Hematopoietic multipotent progenitor cell treated with erythropoietin and hydrocortisone succinate and interleukin-3 and kit ligand, for 17 days (in vitro differentiated cells): ENCODE measurements around the gene KRTAP5-5.
"Not testable (repeated sequence)": the region's sequence is repeated elsewhere in the genome, so short reads cannot be mapped to it uniquely, and the experiment has no call there.

Source experiments
- DNase-seq: peaks from one replicate; pipeline ENCODE4 v3.0.0-alpha.2; 2015; ENCODE audit warnings: low spot score

The KRTAP5-5 gene

GRCh38 chr11:1656670-1657069 lies 27.1 kb downstream of the KRTAP5-5 start:
- no peak for DNase-seq

GRCh38 chr11:1659506-1659905 lies 29.9 kb downstream of the KRTAP5-5 start:
- DNase-seq: no peak

- DNase-seq: no peak
Measured at GRCh38 chr11:1660111-1660867, 30.7 kb downstream of the KRTAP5-5 start.

DNA sequence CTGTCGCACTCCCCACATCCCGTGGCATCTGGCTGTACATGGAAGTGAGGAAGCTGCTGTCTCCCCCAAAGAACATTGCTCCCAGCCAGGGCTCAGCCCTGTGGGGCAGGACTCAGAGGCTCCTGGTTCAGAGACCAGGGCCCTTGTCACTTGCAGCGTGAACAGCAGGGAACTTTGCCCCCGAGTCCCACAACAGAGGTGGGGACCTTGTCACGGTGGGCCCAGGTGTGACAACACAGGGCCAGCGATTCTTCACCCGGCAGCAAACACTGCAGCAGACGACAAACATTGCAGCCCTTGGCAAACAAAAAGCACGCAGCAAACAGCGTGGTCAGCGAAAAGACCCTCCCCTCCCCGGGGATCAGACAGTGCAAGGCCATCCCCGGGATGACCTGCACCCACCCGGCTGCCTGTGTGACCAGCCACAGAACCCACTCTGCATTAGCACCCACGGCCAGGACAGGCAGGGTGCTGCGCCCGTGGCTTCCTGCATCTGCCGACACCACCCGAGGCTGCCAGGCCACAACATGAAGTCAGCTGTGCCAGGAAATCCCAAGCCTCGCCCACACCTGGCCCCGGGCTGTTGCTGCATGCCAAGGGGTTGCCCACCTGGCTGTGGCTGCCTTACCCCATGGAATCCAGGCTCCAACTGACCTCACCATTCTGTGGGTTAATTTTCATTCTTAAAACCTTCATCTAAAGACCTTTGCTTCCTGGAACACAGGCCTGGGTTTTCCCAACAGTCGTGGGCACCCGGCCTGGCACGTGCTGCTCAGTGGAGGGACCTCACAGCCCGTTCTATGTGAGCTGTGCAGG lies 32.1 kb downstream of the KRTAP5-5 start:
- not testable (repeated sequence) for DNase-seq

DNA sequence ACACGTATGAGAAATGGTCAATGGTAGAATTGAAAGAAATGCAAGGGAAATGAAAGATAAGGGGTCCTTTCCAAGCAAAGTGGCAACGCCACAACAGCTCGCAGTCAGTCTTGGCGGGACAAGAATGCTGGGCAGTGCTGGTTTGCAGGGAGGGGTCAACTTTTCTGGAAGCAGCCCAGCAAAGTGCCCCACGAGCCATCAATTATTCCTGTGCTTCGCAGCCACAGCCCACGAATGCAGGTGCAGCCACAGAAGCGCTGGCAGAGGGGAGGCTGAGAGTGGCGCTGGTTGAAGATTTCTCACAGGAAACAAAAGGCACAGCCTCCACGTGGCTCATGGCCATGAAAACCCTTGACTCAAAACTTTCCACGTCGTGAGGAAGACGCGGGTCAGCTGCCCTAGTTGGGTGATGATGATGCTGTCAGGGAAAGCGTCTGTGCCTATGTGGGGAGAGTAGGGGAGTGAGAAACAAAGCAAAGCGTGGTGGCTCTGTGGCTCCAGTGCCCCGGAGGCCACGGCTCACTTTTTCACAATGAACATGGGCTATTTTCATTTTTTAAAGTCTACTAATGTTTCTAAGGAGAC lies 33.2 kb downstream of the KRTAP5-5 start:
- DNase-seq: not testable (repeated sequence)

DNA sequence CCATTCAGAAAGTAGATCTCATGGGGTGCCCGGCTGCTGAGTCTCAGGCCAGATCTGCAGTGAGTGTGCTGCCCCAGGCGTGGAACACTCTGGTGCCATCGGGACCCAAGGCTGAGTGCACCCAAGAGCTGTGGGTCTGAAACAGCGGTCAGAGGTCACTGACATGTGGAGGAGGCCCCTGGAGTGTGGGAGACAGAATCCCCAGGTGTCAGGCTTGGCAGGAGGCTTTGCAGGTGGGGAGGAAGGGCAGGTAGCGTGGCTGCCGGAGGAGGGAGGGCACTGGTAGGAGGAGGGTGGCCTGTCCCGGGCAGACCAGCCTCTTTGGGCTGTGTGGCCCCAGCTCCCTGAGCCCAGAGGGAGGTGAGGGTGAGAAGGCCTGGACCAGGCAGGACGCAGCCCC lies 35.7 kb downstream of the KRTAP5-5 start:
- DNase-seq: no peak

GRCh38 chr11:1667121-1667850 lies 37.7 kb downstream of the KRTAP5-5 start:
- no peak for DNase-seq

DNA sequence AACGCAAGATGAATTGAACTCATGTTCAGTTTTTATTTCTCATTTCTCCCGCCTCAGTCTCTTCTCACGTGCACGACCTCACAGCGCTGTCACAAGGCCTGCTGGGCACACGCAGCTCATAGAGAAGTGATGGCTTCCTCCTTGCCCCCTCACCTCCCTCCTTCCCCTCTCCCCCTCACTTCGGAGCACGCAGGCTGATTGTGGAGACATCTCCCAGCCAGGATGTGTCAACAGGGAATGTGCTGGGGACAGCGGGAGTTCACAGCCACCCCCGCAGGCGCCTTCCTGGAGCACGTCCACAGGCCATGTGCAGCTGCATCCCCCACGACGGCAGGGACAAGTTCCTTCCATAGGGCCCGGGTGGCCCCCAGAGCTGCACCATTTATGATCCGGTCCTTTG lies 38.3 kb downstream of the KRTAP5-5 start:
- DNase-seq: no peak

DNA sequence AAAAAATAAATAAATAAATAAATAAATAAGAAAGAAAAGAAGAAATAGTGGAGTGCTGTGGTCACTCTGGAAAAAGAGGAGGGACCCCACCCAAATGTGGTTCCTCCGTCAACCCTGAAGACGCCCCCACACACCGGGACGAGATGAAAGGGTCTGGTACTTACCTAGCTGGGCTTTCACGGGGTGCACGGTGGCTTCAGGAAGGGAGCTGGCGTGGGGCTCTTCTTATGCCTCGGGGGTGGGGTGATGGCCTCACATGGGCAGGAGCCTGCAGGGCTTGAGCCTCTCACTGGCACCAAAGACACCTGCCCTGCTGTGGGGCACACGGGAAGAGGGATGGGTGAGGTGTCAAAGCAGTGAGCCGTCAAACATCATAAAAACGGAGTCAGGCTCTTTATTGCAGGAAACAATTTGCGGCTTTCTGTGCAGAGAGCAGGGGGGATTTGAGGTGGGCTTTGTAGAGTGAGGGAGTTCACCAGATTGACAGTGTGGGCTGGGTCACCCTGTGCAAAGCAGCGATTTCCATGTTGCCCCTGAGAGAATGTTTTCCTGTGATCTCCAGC lies 39.4 kb downstream of the KRTAP5-5 start:
- no peak for DNase-seq

- no peak for DNase-seq
Measured at GRCh38 chr11:1669546-1670218, 40.1 kb downstream of the KRTAP5-5 start.

DNA sequence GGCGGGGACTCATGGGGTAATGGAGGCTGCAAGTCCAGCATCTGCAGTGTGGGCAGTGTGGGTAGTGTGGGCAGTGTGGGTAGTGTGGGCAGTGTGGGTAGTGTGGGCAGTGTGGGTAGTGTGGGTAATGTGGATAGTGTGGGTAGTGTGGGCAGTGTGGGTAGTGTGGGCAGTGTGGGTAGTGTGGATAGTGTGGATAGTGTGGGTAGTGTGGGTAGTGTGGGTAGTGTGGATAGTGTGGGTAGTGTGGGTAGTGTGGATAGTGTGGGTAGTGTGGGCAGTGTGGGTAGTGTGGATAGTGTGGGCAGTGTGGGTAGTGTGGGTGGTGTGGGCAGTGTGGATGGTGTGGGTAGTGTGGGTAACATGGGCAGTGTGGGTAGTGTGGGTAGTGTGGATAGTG lies 40.9 kb downstream of the KRTAP5-5 start:
- not testable (repeated sequence) for DNase-seq

DNA sequence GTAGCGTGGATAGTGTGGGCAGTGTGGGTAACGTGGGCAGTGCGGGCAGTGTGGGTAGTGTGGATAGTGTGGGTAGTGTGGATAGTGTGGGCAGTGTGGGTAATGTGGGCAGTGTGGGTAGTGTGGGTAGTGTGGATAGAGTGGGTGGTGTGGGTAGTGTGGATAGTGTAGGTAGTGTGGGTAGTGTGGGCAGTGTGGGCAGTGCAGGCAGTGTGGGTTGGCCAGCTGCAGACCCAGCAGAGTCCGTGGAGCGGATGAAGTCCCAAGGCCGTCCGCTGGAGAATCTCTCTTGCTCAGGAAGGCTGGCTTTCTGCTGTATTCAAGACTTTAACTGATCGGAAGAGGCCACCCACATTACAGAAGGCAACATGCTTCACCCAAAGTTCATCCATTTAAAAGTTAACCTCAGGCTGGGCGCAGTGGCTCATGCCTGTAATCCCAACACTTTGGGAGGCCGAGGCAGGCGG lies 41.4 kb downstream of the KRTAP5-5 start:
- DNase-seq: no peak

GRCh38 chr11:1671658-1672057 lies 42.1 kb downstream of the KRTAP5-5 start:
- DNase-seq: no peak

DNA sequence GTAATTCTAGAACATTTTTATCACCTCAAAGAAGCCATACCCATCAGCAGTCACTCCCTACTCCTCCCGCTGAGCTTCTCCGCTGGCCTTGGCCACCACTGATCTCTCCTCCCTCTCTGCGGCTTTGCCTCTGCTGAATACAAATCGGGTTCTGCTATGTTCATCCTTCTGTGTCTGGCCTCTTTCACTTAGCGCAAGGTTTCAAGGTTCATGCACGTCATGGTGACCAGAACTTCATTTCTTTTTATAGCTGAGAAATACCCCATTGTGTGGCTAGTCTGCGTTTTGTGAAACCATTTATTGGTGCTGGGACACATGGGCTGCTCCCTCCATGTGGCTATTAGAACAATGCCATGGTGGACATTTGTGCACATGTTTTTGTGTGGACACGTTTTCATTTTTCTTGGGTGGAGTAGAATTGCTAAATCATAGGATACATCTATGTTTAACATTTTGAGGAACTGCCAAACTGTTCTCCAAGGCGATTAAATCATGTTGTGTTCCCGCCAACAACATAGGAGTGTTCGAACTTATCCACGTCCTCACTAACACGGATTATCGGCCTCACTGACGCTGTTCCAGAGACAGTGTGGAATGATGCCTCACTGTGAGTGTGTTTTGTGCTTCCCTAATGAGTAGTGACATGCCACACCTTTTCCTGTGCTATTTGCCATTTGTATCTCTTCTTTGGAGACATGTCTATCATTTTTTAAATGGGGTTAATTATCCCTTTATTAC lies 43.2 kb downstream of the KRTAP5-5 start:
- DNase-seq: no peak

DNA sequence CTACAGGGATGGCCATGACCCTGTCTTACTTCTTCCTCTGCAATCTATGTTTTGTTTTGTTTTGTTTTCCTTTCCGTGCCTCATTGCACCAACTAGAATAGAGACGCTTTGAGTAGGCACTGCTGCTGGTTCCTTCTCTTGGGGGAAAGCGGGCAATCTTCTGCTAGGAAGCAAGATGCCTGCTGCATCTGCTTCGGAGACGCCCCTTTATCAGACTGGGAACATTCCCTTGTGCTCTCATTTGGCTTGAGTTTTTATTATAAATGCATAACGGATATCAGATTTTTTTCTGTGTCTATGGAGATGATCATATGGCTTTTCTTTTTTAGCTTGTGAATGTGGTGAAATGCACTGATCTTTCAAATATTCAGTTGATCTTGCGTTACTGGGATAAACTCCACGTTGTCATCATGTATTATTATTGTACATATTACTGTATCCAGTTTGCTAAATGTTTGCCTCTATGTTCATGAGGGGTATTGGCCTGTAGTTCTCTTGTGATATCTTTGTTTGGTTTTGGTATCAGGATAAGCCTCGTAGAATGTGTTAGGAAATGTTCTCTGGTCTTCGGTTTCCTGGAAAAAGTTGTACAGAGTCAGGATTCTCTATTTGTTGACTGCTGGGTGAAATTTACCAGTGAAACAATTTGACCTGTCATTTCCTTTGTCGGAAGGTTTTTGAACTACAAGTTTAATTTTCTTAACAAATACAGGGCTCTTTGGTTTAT lies 44.0 kb downstream of the KRTAP5-5 start:
- DNase-seq: no peak

DNA sequence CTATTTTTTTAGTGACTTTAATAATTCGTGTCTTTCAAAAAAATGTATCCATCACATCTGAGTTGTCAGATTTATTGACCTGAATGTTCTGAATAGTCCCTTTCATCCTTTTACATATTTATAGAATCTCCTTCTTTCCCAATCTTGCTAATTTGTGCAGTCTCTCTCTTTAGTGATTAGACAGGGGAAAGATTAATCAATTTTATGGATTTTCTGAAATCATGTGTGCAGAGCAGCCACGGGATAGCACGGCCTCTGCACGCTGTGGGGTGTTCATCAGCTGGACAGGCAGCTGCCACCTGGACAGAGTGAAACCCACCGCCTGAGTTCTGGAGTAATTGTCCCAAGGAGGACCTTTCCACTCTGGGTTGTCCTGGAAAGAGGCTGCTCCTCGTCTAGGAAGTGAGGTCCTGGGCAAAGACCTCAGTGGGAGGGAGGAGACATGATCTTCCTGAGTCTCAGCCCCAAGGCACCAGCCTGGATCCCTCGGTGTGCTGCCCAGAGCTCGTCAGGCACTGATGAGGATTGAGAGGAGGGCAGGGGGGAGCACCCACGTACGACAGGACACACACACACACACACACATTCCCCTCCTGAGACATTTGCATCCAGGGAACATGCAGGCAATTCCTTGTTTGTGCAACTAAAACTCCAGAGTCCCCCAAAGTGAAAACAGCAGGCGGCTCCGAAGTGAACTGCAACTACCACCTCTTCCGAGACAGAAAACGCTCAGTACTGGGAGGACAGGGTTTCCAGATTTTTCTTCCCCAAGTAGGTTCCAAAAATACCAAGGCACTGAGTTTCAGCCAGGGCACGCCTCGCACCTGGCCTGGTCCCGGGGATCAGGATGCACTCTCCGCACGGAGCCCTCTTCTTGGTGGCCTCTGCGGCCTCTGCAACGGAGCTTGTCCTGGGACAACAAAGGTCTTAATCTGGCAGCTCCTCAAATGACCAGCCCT lies 44.9 kb downstream of the KRTAP5-5 start:
- no peak for DNase-seq

DNA sequence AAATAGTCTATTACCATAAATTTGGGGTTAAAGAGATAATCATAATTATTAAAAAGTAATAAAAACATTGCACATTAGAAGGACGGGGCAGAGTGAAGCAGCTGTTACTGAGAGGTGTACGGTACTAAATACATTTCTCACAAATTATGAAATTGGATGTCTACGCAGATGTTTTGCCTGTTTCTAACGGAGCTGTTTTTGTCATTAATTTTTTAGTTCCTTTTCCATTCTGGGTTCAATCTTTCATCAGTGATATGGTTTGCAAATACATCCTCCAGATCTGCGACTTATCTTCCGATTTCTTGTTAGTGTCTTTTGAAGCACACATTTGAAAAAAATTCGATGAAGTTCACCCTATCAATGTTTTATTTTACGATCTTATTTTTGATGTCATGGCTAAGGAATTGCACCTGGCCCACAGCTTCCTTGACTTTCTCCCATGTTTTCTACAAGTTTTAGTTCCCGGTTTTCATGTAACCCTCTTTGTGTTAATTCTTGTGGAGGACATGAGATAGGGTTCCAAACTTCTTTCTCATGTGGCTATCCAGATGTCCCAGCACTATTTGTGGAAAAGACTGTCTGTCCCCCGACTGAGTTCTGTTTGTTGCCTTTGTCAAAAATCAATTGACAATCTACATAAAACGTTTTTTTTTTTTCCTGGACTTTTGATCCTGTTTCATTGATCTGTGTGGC lies 46.1 kb downstream of the KRTAP5-5 start:
- no peak for DNase-seq

- no peak for DNase-seq
Measured at GRCh38 chr11:1676229-1676740, 46.7 kb downstream of the KRTAP5-5 start.
